Spleen (tissue), 7 donors: ENCODE data around the gene KDM5B.
A peak's percentile ranks its signal among the peaks of the same experiment; 100 is the strongest.

Experiments used
- POLR2A ChIP-seq, 3 donors: fragments of 450-650 bp; IDR thresholded peaks; one replicate each; pipeline ENCODE4 v1.5.1; 2017; ENCODE audit warnings: antibody characterized with exemption in 3 of 3, mild to moderate bottlenecking in 1 of 3
- POLR2AphosphoS5 ChIP-seq, 3 donors: sonication (generic); formaldehyde crosslinking; IDR thresholded peaks; one replicate each; pipeline ENCODE4 v1.5.1; 2017; ENCODE audit warnings: antibody characterized with exemption in 3 of 3
- TF ChIP-seq, protein P1 (sequence below), 11 experiments: fragments of 200-600 bp in 7 of 11; fragments of 450-650 bp in 4 of 11; sonication (generic) in 4 of 11; IDR thresholded peaks in 8 of 11; conservative IDR thresholded peaks in 3 of 11; 1 replicate in 7 of 11; 2 replicates in 4 of 11; pipeline versions ENCODE4 v1.4.0 to v1.8.0; 2016 to 2021; ENCODE audit warnings: antibody characterized with exemption in 11 of 11, inconsistent platforms in 4 of 11, mild to moderate bottlenecking in 1 of 11
- donor health status: DM: no; HTN: no; CAD: no; lungs with moderate emphysema.
- donor health status: DM: no; HTN: no; CAD: no.
- donor health status: DM: no; HTN: no; CAD: no.

DNA sequence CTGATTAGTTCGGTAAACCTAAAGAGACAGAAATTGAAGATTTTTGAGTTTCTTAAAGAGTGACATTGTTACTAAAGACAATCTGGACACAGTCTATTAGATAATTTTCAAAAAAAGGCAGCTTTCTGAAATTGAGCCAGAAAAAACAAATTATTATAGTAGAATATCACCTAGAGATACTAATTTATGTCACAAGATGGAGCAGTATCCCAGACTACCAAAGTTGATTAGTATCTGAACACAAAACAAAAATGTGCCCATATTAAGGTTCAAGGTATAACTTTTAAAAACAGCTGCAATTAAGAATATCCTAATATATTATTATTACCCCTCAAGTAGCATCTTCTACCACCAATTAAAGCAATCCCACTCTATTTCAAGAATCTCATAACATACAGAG is 57.5 kb downstream of the KDM5B start:
- TF ChIP-seq, protein P1, sequence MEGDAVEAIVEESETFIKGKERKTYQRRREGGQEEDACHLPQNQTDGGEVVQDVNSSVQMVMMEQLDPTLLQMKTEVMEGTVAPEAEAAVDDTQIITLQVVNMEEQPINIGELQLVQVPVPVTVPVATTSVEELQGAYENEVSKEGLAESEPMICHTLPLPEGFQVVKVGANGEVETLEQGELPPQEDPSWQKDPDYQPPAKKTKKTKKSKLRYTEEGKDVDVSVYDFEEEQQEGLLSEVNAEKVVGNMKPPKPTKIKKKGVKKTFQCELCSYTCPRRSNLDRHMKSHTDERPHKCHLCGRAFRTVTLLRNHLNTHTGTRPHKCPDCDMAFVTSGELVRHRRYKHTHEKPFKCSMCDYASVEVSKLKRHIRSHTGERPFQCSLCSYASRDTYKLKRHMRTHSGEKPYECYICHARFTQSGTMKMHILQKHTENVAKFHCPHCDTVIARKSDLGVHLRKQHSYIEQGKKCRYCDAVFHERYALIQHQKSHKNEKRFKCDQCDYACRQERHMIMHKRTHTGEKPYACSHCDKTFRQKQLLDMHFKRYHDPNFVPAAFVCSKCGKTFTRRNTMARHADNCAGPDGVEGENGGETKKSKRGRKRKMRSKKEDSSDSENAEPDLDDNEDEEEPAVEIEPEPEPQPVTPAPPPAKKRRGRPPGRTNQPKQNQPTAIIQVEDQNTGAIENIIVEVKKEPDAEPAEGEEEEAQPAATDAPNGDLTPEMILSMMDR (IDR thresholded peaks at IDR 0.05 in 8 of 11, conservative IDR thresholded peaks at IDR 0.05 in 3 of 11), result peak in 1 of 11 experiments; percentile 9
- TF ChIP-seq POLR2AphosphoS5 (IDR thresholded peaks at IDR 0.05) (no peak), POLR2A (IDR thresholded peaks at IDR 0.05) (no peak)
